ENCODE measurements around the gene CHSY1. TPM values are rescaled to one million over a fixed set of nuclear protein-coding genes. Genes with fewer than 3 reads are reported as not detected.

CHSY1 gene
- total RNA-seq, 1 donor from 2014 or later: 47.0 TPM

GRCh38 chr15:101213570-101213969 lies 38.3 kb downstream of the CHSY1 start:
- no peak for DNase-seq (ENCODE audit: extremely low read depth, low read depth, low spot score)

GRCh38 chr15:101213147-101213546 lies 38.7 kb downstream of the CHSY1 start:
- DNase-seq (ENCODE audit: extremely low read depth, low read depth, low spot score): no peak

- no peak for DNase-seq (ENCODE audit: extremely low read depth, low read depth, low spot score)
Measured at GRCh38 chr15:101211897-101212296, 40.0 kb downstream of the CHSY1 start.

- DNase-seq (ENCODE audit: extremely low read depth, low read depth, low spot score): no peak
Measured at GRCh38 chr15:101210466-101210865, 41.4 kb downstream of the CHSY1 start.

- DNase-seq (ENCODE audit: extremely low read depth, low read depth, low spot score): no peak
Measured at GRCh38 chr15:101210058-101210457, 41.8 kb downstream of the CHSY1 start.

GRCh38 chr15:101209285-101209845 lies 42.5 kb downstream of the CHSY1 start:
- no peak for DNase-seq (ENCODE audit: extremely low read depth, low read depth, low spot score)

- no peak for DNase-seq (ENCODE audit: extremely low read depth, low read depth, low spot score)
Measured at GRCh38 chr15:101207867-101208288, 44.0 kb downstream of the CHSY1 start.

- DNase-seq (ENCODE audit: extremely low read depth, low read depth, low spot score): no peak
Measured at GRCh38 chr15:101206176-101206591, 45.7 kb downstream of the CHSY1 start.

GRCh38 chr15:101204739-101205535 lies 46.9 kb downstream of the CHSY1 start:
- DNase-seq (ENCODE audit: extremely low read depth, low read depth, low spot score): no peak

- no peak for DNase-seq (ENCODE audit: extremely low read depth, low read depth, low spot score)
Measured at GRCh38 chr15:101203607-101204189, 48.1 kb downstream of the CHSY1 start.

- no peak for DNase-seq (ENCODE audit: extremely low read depth, low read depth, low spot score)
Measured at GRCh38 chr15:101203029-101203573, 48.7 kb downstream of the CHSY1 start.

- DNase-seq (ENCODE audit: extremely low read depth, low read depth, low spot score): no peak
Measured at GRCh38 chr15:101201411-101202174, 50.3 kb downstream of the CHSY1 start.

- DNase-seq (ENCODE audit: extremely low read depth, low read depth, low spot score): no peak
Measured at GRCh38 chr15:101200181-101200580, 51.7 kb downstream of the CHSY1 start.

- no peak for DNase-seq (ENCODE audit: extremely low read depth, low read depth, low spot score)
Measured at GRCh38 chr15:101198800-101199199, 53.0 kb downstream of the CHSY1 start.

GRCh38 chr15:101198031-101198575 lies 53.7 kb downstream of the CHSY1 start:
- DNase-seq (ENCODE audit: extremely low read depth, low read depth, low spot score): no peak

- DNase-seq (ENCODE audit: extremely low read depth, low read depth, low spot score): no peak
Measured at GRCh38 chr15:101194546-101195125, 57.2 kb downstream of the CHSY1 start.

- no peak for DNase-seq (ENCODE audit: extremely low read depth, low read depth, low spot score)
Measured at GRCh38 chr15:101193806-101194545, 57.9 kb downstream of the CHSY1 start.

- no peak for DNase-seq (ENCODE audit: extremely low read depth, low read depth, low spot score)
Measured at GRCh38 chr15:101193120-101193644, 58.7 kb downstream of the CHSY1 start.

GRCh38 chr15:101192081-101192480 lies 59.8 kb downstream of the CHSY1 start:
- no peak for DNase-seq (ENCODE audit: extremely low read depth, low read depth, low spot score)

All from glomerular endothelial cell (primary cell).